ENCODE data around the gene SLFN12L. TPM values are rescaled to one million over a fixed set of nuclear protein-coding genes. Genes with fewer than 3 reads are reported as not detected.
A peak's percentile ranks its signal among the peaks of the same experiment; 100 is the strongest.

Gene SLFN12L
- total and polyA plus RNA-seq, 4 experiments from 2014 or later, result 13.4 to 78.8 (median 49.2) TPM

- no peaks in the 10 kb centered on the region for H3K27me3 Mint-ChIP-seq
Measured at GRCh38 chr17:35486920-35487732, 50.4 kb downstream of the SLFN12L start.

GRCh38 chr17:35479271-35479670 lies 58.2 kb downstream of the SLFN12L start:
- DNase-seq, result no peak
- Mint-ChIP-seq H3K27ac (peak overlapping the region in 3 of 7 donors; percentile 17 to 77 (median 29)), H3K36me3 (peaks cover 78 to 79% of the 10 kb centered on the region in 2 donors), H3K9me3 (peaks cover 0 to 18% (median 4%) of the 10 kb centered on the region in 8 donors), H3K27me3 (no peaks in the 10 kb centered on the region), H3K4me1 (peaks cover 40 to 73% (median 49%) of the 10 kb centered on the region in 4 donors), H3K4me3 (peak overlapping the region in 3 of 8 donors; percentile 18 to 59 (median 56))
- Histone ChIP-seq H3K27ac (ENCODE audit: low read depth, low read length) (no peak overlapping the region), H3K4me1 (ENCODE audit: insufficient read depth, low read length) (peaks cover 19% of the 10 kb centered on the region), H3K9me3 (ENCODE audit: control insufficient read depth in 1 of 2, low read length in 2 of 2) (no peaks in the 10 kb centered on the region), H3K27me3 (ENCODE audit: insufficient read depth, low read length) (no peaks in the 10 kb centered on the region), H3K4me3 (ENCODE audit: low read length in 2 of 2) (no peak overlapping the region), H3K36me3 (ENCODE audit: insufficient read depth, low read length) (peaks cover 18% of the 10 kb centered on the region)
- POLR2A ChIA-PET (ENCODE audit: partially characterized antibody), result interaction anchor here (1.0 kb wide), 1 partner anchor 236 kb away, joined by 3 read pairs; the partner anchor contains the start of gene SLFN5
- CTCF ChIA-PET (ENCODE audit: partially characterized antibody), result interaction anchor here (0.5 to 1.4 kb wide), 2 partner anchors 18 to 57 kb away, joined by 3 read pairs; no protein-coding TSS in a partner anchor
- intact Hi-C loops (cut with micrococcal nuclease), result no loop called here

More at GRCh38 chr17:35486920-35487732, 50.4 kb downstream of the SLFN12L start:
- Mint-ChIP-seq H3K27ac (peak overlapping the region; percentile 94 to 99 (median 97)), H3K36me3 (peaks cover 66 to 85% of the 10 kb centered on the region in 2 donors), H3K9me3 (peaks cover 0 to 8% (median 0%) of the 10 kb centered on the region in 8 donors), H3K4me3 (peak overlapping the region; percentile 94 to 98 (median 96)), H3K4me1 (peaks cover 34 to 89% (median 63%) of the 10 kb centered on the region in 4 donors)
- DNase-seq, result peak; percentile 65 to 86 (median 71)
- CTCF ChIA-PET (ENCODE audit: partially characterized antibody), result interaction anchor here (0.8 to 6.6 kb wide), 30 partner anchors 12 to 326 kb away, joined by 3 to 117 read pairs (median 5); partner anchors contain the start of genes SLFN12L and SLFN5
- intact Hi-C loops (cut with micrococcal nuclease), result loop anchor here (1.0 to 5.0 kb wide), 9 partner anchors 27 to 325 kb away; partner anchors contain the start of genes SLFN11, SLFN12, SLFN13 and SLFN5
- POLR2A ChIA-PET (ENCODE audit: partially characterized antibody), result interaction anchor here (0.6 to 8.0 kb wide), 48 partner anchors 9 to 328 kb away, joined by 3 to 234 read pairs (median 4); partner anchors contain the start of genes AP2B1, PEX12, SLFN11 and SLFN12
- H3K27me3 ChIP-seq (ENCODE audit: insufficient read depth, low read length), result no peaks in the 10 kb centered on the region
- H3K27ac ChIP-seq (ENCODE audit: low read depth, low read length), result peak overlapping the region; percentile 69
- H3K4me1 ChIP-seq (ENCODE audit: insufficient read depth, low read length), result peaks cover 42% of the 10 kb centered on the region
- H3K4me3 ChIP-seq (ENCODE audit: low read length in 2 of 2), result peak overlapping the region; percentile 57 to 75
- H3K36me3 ChIP-seq (ENCODE audit: insufficient read depth, low read length), result peaks cover 20% of the 10 kb centered on the region
- H3K9me3 ChIP-seq (ENCODE audit: control insufficient read depth in 1 of 2, low read length in 2 of 2), result no peaks in the 10 kb centered on the region

- intact Hi-C loops (cut with micrococcal nuclease), result no loop called here
- POLR2A ChIA-PET (ENCODE audit: partially characterized antibody), result interaction anchor here (1.4 kb wide), 1 partner anchor 10 kb away, joined by 6 read pairs; no protein-coding TSS in a partner anchor
- Histone ChIP-seq H3K4me3 (ENCODE audit: low read length in 2 of 2) (no peak overlapping the region), H3K36me3 (ENCODE audit: insufficient read depth, low read length) (peaks cover 19% of the 10 kb centered on the region), H3K27me3 (ENCODE audit: insufficient read depth, low read length) (no peaks in the 10 kb centered on the region), H3K4me1 (ENCODE audit: insufficient read depth, low read length) (peaks cover 14% of the 10 kb centered on the region), H3K9me3 (ENCODE audit: control insufficient read depth in 1 of 2, low read length in 2 of 2) (no peaks in the 10 kb centered on the region), H3K27ac (ENCODE audit: low read depth, low read length) (no peak overlapping the region)
- Mint-ChIP-seq H3K4me1 (peaks cover 36 to 61% (median 47%) of the 10 kb centered on the region in 4 donors), H3K36me3 (peaks cover 74 to 82% of the 10 kb centered on the region in 2 donors), H3K27me3 (no peaks in the 10 kb centered on the region), H3K27ac (peak overlapping the region in 1 of 7 donors; percentile 64), H3K9me3 (peaks cover 0 to 22% (median 7%) of the 10 kb centered on the region in 8 donors), H3K4me3 (no peak overlapping the region)
- CTCF ChIA-PET (ENCODE audit: partially characterized antibody), result no interaction called here
- DNase-seq, result no peak
Measured at GRCh38 chr17:35477248-35477647, 60.2 kb downstream of the SLFN12L start.

GRCh38 chr17:35476283-35476820 lies 61.1 kb downstream of the SLFN12L start:
- H3K4me1 ChIP-seq (ENCODE audit: insufficient read depth, low read length), result peaks cover 14% of the 10 kb centered on the region
- peaks cover 41 to 62% (median 50%) of the 10 kb centered on the region in 4 donors for H3K4me1 Mint-ChIP-seq
- peaks cover 71 to 85% of the 10 kb centered on the region in 2 donors for H3K36me3 Mint-ChIP-seq
- peak overlapping the region in 5 of 7 donors; percentile 19 to 89 (median 43) for H3K27ac Mint-ChIP-seq
- H3K9me3 Mint-ChIP-seq, result peaks cover 0 to 24% (median 12%) of the 10 kb centered on the region in 8 donors
- intact Hi-C loops (cut with micrococcal nuclease), result no loop called here
- no peak overlapping the region for H3K27ac ChIP-seq (ENCODE audit: low read depth, low read length)
- DNase-seq, result no peak
- H3K4me3 Mint-ChIP-seq, result peak overlapping the region in 2 of 8 donors; percentile 10 to 15
- POLR2A ChIA-PET (ENCODE audit: partially characterized antibody), result interaction anchor here (2.1 to 2.6 kb wide), 2 partner anchors 10 to 163 kb away, joined by 7 to 18 read pairs; no protein-coding TSS in a partner anchor
- no peak overlapping the region for H3K4me3 ChIP-seq (ENCODE audit: low read length in 2 of 2)
- H3K36me3 ChIP-seq (ENCODE audit: insufficient read depth, low read length), result peaks cover 19% of the 10 kb centered on the region
- no peaks in the 10 kb centered on the region for H3K9me3 ChIP-seq (ENCODE audit: control insufficient read depth in 1 of 2, low read length in 2 of 2)
- no peaks in the 10 kb centered on the region for H3K27me3 ChIP-seq (ENCODE audit: insufficient read depth, low read length)
- CTCF ChIA-PET (ENCODE audit: partially characterized antibody), result interaction anchor here (1.1 kb wide), 1 partner anchor 11 kb away, joined by 3 read pairs; no protein-coding TSS in a partner anchor
- H3K27me3 Mint-ChIP-seq, result no peaks in the 10 kb centered on the region

GRCh38 chr17:35468475-35468874 lies 69.0 kb downstream of the SLFN12L start:
- no peak overlapping the region for H3K27ac ChIP-seq (ENCODE audit: low read depth, low read length)
- intact Hi-C loops (cut with micrococcal nuclease), result no loop called here

GRCh38 chr17:35467824-35468223 lies 69.7 kb downstream of the SLFN12L start:
- peaks cover 40 to 64% (median 50%) of the 10 kb centered on the region in 4 donors for H3K4me1 Mint-ChIP-seq
- intact Hi-C loops (cut with micrococcal nuclease), result no loop called here

More at GRCh38 chr17:35468475-35468874, 69.0 kb downstream of the SLFN12L start:
- Histone ChIP-seq H3K9me3 (ENCODE audit: control insufficient read depth in 1 of 2, low read length in 2 of 2) (no peaks in the 10 kb centered on the region), H3K4me1 (ENCODE audit: insufficient read depth, low read length) (peaks cover 34% of the 10 kb centered on the region), H3K27me3 (ENCODE audit: insufficient read depth, low read length) (no peaks in the 10 kb centered on the region), H3K4me3 (ENCODE audit: low read length in 2 of 2) (no peak overlapping the region), H3K36me3 (ENCODE audit: insufficient read depth, low read length) (peaks cover under 1% of the 10 kb centered on the region)
- ChIA-PET POLR2A (ENCODE audit: partially characterized antibody) (interaction anchor here (0.6 to 8.1 kb wide), 14 partner anchors 14 to 286 kb away, joined by 3 to 68 read pairs (median 4); partner anchors contain the start of genes AP2B1, SLFN11, SLFN12 and SLFN13), CTCF (ENCODE audit: partially characterized antibody) (interaction anchor here (0.8 to 2.5 kb wide), 5 partner anchors 19 to 156 kb away, joined by 3 to 13 read pairs (median 5); partner anchors contain the start of gene SLFN13)
- peaks cover 0 to 17% (median 10%) of the 10 kb centered on the region in 8 donors for H3K9me3 Mint-ChIP-seq
- DNase-seq, result no peak
- peak overlapping the region; percentile 5 to 67 (median 39) for H3K4me3 Mint-ChIP-seq
- peaks cover 36 to 49% of the 10 kb centered on the region in 2 donors for H3K36me3 Mint-ChIP-seq
- H3K4me1 Mint-ChIP-seq, result peaks cover 40 to 63% (median 50%) of the 10 kb centered on the region in 4 donors
- peak overlapping the region; percentile 65 to 93 (median 84) for H3K27ac Mint-ChIP-seq
- H3K27me3 Mint-ChIP-seq, result no peaks in the 10 kb centered on the region

More at GRCh38 chr17:35467824-35468223, 69.7 kb downstream of the SLFN12L start:
- Mint-ChIP-seq H3K9me3 (peaks cover 0 to 13% (median 10%) of the 10 kb centered on the region in 8 donors), H3K4me3 (peak overlapping the region in 7 of 8 donors; percentile 17 to 68 (median 57)), H3K36me3 (peaks cover 30 to 44% of the 10 kb centered on the region in 2 donors), H3K27ac (peak overlapping the region; percentile 65 to 92 (median 86)), H3K27me3 (no peaks in the 10 kb centered on the region)
- DNase-seq, result peak in 4 of 5 donors; percentile 28 to 52 (median 40)
- Histone ChIP-seq H3K4me1 (ENCODE audit: insufficient read depth, low read length) (peaks cover 34% of the 10 kb centered on the region), H3K4me3 (ENCODE audit: low read length in 2 of 2) (no peak overlapping the region), H3K27me3 (ENCODE audit: insufficient read depth, low read length) (no peaks in the 10 kb centered on the region), H3K9me3 (ENCODE audit: control insufficient read depth in 1 of 2, low read length in 2 of 2) (no peaks in the 10 kb centered on the region), H3K36me3 (ENCODE audit: insufficient read depth, low read length) (no peaks in the 10 kb centered on the region), H3K27ac (ENCODE audit: low read depth, low read length) (no peak overlapping the region)
- ChIA-PET POLR2A (ENCODE audit: partially characterized antibody) (interaction anchor here (0.6 to 8.1 kb wide), 17 partner anchors 14 to 285 kb away, joined by 3 to 68 read pairs (median 3); partner anchors contain the start of genes AP2B1, SLFN11, SLFN12 and SLFN13), CTCF (ENCODE audit: partially characterized antibody) (interaction anchor here (0.8 to 2.4 kb wide), 5 partner anchors 20 to 156 kb away, joined by 3 to 13 read pairs (median 5); no protein-coding TSS in a partner anchor)
